GM23338 (cell line): Measurements from ENCODE around the gene EFCAB13.
A peak's percentile ranks its signal among the peaks of the same experiment; 100 is the strongest.

Source experiments
- CREB1 ChIP-seq: fragments of 250-450 bp; sonication (Bioruptor Pico); IDR thresholded peaks from 2 replicates; pipeline ENCODE4 v1.5.0; 2020; ENCODE audit warnings: low read depth, mild to moderate bottlenecking, moderate library complexity
- CTCF ChIP-seq, 2 experiments: fragments of 200-600 bp in 1 of 2; sonication (generic) in 1 of 2; conservative IDR thresholded peaks; 2 replicates each; pipeline versions ENCODE4 v1.5.1 to v1.6.1; 2016 to 2017; ENCODE audit warnings: antibody characterized with exemption in 2 of 2, low read depth in 2 of 2, mild to moderate bottlenecking in 2 of 2, moderate library complexity in 1 of 2
- ETS1 ChIP-seq: IDR thresholded peaks from 2 replicates; pipeline ENCODE4 v1.6.1; 2016; ENCODE audit warnings: antibody characterized with exemption
- EZH2 ChIP-seq: fragments of 200-600 bp; sonication (generic); IDR thresholded peaks from one replicate; pipeline ENCODE4 v1.8.0; 2017; ENCODE audit warnings: antibody characterized with exemption, mild to moderate bottlenecking, low read depth; ENCODE audit not compliant: unreplicated experiment
- EZH2phosphoT487 ChIP-seq: fragments of 200-600 bp; sonication (generic); IDR thresholded peaks from one replicate; pipeline ENCODE4 v1.8.1; 2018; ENCODE audit warnings: antibody characterized with exemption; ENCODE audit not compliant: unreplicated experiment
- JUNB ChIP-seq: IDR thresholded peaks from one replicate; pipeline ENCODE4 v1.6.1; 2016; ENCODE audit warnings: antibody characterized with exemption; ENCODE audit not compliant: unreplicated experiment
- NANOG ChIP-seq: IDR thresholded peaks from 2 replicates; pipeline ENCODE4 v1.6.1; 2016; ENCODE audit warnings: antibody characterized with exemption, borderline replicate concordance
- POLR2AphosphoS5 ChIP-seq: IDR thresholded peaks from 2 replicates; pipeline ENCODE4 v1.6.1; 2016; ENCODE audit warnings: antibody characterized with exemption, low read depth
- REST ChIP-seq: IDR thresholded peaks from one replicate; pipeline ENCODE4 v1.6.1; 2018; ENCODE audit warnings: antibody characterized with exemption; ENCODE audit not compliant: unreplicated experiment
- STAT1 ChIP-seq: IDR thresholded peaks from one replicate; pipeline ENCODE4 v1.6.1; 2016; ENCODE audit warnings: antibody characterized with exemption; ENCODE audit not compliant: unreplicated experiment
- ZNF114 ChIP-seq: fragments of 250-450 bp; sonication (Bioruptor Pico); IDR thresholded peaks from 2 replicates; pipeline ENCODE4 v1.5.0; 2020; ENCODE audit warnings: mild to moderate bottlenecking, moderate library complexity
- ZNF331 ChIP-seq: fragments of 250-450 bp; sonication (Bioruptor Pico); IDR thresholded peaks from 2 replicates; pipeline ENCODE4 v1.5.0; 2020; ENCODE audit warnings: low read depth, mild to moderate bottlenecking, moderate library complexity
- TF ChIP-seq, protein P1 (sequence below): fragments of 250-450 bp; sonication (Bioruptor Pico); IDR thresholded peaks from 2 replicates; pipeline ENCODE4 v1.5.0; 2020; ENCODE audit warnings: mild to moderate bottlenecking, moderate library complexity

DNA sequence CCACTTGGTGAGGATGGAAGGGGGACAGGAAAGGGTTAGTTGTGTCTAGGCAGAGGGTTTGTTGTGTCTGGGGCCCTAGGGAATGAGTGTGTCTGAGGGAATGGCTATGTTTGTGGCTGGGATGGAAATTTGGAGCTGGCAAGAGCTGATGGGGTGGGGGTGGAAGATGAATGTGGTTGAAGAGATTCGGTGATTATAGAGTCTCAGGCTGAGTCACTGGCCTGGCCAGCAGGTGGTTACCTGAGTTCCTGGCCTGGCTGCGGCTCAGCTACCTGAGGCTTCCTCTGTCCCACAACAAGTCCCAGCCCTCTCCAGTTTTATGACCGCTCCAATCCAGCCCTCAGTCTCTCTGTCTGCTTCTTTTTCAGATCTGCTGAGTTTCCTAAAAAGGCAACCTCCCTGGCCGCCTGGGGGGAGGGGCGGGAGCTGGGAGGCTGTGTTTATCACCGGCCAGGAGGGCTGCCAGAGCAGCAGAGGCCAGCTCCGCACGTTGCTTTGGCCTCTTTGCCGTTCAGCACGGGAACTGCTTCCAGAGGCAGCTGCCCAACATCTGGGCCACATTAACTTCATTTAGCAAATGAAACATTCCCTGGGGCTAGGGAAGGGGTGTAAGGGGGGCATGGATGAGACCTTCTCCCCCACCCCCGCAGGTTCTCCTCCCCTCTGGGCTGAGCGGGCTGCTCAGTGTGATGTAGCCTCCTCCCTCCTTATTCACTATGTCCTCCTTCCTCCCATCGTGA, 48.3 kb upstream of the EFCAB13 start:
- TF ChIP-seq REST (no peak), CTCF (conservative IDR thresholded peaks at IDR 0.05; ENCODE audit: low read depth in 2 of 2) (no peak), EZH2 (no peak), EZH2phosphoT487 (no peak), POLR2AphosphoS5 (0 out of 2 replicates have a peak, but pooled peaks have one; percentile 23), ETS1 (no peak), STAT1 (no peak), ZNF331 (CRISPR knock-in tag) (no peak), CREB1 (CRISPR knock-in tag) (no peak), ZNF114 (CRISPR knock-in tag) (0 out of 2 replicates have a peak, but pooled peaks have one; percentile 51), JUNB (no peak), NANOG (no peak)
- TF ChIP-seq, protein P1, sequence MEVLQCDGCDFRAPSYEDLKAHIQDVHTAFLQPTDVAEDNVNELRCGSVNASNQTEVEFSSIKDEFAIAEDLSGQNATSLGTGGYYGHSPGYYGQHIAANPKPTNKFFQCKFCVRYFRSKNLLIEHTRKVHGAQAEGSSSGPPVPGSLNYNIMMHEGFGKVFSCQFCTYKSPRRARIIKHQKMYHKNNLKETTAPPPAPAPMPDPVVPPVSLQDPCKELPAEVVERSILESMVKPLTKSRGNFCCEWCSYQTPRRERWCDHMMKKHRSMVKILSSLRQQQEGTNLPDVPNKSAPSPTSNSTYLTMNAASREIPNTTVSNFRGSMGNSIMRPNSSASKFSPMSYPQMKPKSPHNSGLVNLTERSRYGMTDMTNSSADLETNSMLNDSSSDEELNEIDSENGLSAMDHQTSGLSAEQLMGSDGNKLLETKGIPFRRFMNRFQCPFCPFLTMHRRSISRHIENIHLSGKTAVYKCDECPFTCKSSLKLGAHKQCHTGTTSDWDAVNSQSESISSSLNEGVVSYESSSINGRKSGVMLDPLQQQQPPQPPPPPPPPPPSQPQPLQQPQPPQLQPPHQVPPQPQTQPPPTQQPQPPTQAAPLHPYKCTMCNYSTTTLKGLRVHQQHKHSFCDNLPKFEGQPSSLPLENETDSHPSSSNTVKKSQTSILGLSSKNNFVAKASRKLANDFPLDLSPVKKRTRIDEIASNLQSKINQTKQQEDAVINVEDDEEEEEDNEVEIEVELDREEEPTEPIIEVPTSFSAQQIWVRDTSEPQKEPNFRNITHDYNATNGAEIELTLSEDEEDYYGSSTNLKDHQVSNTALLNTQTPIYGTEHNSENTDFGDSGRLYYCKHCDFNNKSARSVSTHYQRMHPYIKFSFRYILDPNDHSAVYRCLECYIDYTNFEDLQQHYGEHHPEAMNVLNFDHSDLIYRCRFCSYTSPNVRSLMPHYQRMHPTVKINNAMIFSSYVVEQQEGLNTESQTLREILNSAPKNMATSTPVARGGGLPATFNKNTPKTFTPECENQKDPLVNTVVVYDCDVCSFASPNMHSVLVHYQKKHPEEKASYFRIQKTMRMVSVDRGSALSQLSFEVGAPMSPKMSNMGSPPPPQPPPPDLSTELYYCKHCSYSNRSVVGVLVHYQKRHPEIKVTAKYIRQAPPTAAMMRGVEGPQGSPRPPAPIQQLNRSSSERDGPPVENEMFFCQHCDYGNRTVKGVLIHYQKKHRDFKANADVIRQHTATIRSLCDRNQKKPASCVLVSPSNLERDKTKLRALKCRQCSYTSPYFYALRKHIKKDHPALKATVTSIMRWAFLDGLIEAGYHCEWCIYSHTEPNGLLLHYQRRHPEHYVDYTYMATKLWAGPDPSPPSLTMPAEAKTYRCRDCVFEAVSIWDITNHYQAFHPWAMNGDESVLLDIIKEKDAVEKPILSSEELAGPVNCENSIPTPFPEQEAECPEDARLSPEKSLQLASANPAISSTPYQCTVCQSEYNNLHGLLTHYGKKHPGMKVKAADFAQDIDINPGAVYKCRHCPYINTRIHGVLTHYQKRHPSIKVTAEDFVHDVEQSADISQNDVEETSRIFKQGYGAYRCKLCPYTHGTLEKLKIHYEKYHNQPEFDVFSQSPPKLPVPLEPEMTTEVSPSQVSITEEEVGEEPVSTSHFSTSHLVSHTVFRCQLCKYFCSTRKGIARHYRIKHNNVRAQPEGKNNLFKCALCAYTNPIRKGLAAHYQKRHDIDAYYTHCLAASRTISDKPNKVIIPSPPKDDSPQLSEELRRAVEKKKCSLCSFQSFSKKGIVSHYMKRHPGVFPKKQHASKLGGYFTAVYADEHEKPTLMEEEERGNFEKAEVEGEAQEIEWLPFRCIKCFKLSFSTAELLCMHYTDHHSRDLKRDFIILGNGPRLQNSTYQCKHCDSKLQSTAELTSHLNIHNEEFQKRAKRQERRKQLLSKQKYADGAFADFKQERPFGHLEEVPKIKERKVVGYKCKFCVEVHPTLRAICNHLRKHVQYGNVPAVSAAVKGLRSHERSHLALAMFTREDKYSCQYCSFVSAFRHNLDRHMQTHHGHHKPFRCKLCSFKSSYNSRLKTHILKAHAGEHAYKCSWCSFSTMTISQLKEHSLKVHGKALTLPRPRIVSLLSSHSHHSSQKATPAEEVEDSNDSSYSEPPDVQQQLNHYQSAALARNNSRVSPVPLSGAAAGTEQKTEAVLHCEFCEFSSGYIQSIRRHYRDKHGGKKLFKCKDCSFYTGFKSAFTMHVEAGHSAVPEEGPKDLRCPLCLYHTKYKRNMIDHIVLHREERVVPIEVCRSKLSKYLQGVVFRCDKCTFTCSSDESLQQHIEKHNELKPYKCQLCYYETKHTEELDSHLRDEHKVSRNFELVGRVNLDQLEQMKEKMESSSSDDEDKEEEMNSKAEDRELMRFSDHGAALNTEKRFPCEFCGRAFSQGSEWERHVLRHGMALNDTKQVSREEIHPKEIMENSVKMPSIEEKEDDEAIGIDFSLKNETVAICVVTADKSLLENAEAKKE (CRISPR knock-in tag) = no peak; the same call in 1 of the 2 replicates
